Central memory CD8-positive, alpha-beta T cell (primary cell): ENCODE data around the gene UCK2.
A peak's percentile ranks its signal among the peaks of the same experiment; 100 is the strongest.
"Not testable (repeated sequence)": the region's sequence is repeated elsewhere in the genome, so short reads cannot be mapped to it uniquely, and the experiment has no call there.

Experiments used
- ATAC-seq: fragments of 150-1000 bp; cut with Tn5 transposase; replicated peaks from 2 replicates; pipeline ENCODE4 v1.10.0; 2022; ENCODE audit warnings: mild to moderate bottlenecking, moderate FRiP score, moderate number of reproducible peaks; ENCODE audit not compliant: poor library complexity, severe bottlenecking; ENCODE audit errors: extremely low read depth
- DNase-seq, 2 donors: peaks; one replicate each; pipeline ENCODE4 v3.0.0; 2021; ENCODE audit warnings: low spot score in 2 of 2
- H3K27ac Mint-ChIP-seq: one replicate; pipeline ENCODE4 v1.8.0; 2022; ENCODE audit warnings: low read depth, mild to moderate bottlenecking, moderate library complexity, mixed read lengths
- H3K27me3 Mint-ChIP-seq: one replicate; pipeline ENCODE4 v1.8.0; 2022; ENCODE audit warnings: mixed read lengths
- H3K36me3 Mint-ChIP-seq: one replicate; pipeline ENCODE4 v1.8.0; 2022; ENCODE audit warnings: mild to moderate bottlenecking, moderate library complexity, mixed read lengths; ENCODE audit not compliant: insufficient read depth
- H3K4me1 Mint-ChIP-seq: one replicate; pipeline ENCODE4 v1.8.0; 2022; ENCODE audit warnings: mixed read lengths
- H3K4me3 Mint-ChIP-seq: one replicate; pipeline ENCODE4 v1.8.0; 2022; ENCODE audit warnings: mild to moderate bottlenecking, moderate library complexity, mixed read lengths
- H3K9me3 Mint-ChIP-seq: one replicate; pipeline ENCODE4 v1.8.0; 2022; ENCODE audit warnings: mixed read lengths

UCK2 gene

DNA sequence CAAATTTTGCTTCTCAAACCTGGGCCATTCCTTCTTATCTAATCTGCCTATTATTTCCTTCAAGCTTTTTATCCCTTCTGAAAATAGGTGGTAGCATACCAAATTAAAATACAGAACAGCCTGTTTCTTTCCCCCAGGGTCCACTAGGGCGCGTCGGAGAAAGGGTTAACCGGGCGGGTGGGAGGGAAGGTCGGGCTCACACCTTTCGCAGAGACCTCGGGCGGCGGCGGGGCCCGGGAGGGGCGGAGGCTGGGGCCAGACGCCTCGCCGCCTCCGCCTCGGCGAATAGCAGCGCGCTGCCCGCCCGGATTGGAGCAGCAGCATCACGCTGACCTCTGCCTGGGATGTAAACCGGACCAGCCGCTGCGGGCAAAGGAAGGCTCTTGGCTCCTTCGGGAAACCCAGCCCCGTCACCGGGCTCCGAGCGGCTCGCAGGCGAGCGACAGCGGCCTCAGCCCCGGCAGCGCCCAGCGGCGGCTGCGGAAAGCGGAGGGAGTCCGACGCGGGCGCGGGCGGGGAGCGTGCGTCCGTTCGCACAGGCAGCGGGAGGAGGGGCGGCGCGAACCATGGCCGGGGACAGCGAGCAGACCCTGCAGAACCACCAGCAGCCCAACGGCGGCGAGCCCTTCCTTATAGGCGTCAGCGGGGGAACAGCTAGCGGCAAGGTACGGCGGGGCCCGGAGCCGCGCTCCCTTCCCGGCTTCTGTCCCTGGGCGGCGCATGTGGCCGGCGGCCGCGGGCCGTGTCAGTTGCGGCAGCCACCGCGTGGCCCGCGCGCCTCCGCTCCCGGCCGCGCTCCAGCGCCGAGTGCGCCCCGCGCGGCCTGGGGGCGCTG is at the start of gene UCK2:
UCK2 (plus strand) TSS at position 347 of the 835 bp plus-strand sequence; CDS start at position 567, 220 bp downstream.
- ATAC-seq (peak; percentile 69), DNase-seq (peak; percentile 18 to 33)
- H3K4me1 Mint-ChIP-seq, result peaks cover 20% of the 10 kb centered on the region
- no peaks in the 10 kb centered on the region for H3K9me3 Mint-ChIP-seq
- peak within 1 kb of the TSS; percentile 78 for H3K27ac Mint-ChIP-seq
- H3K36me3 Mint-ChIP-seq, result peaks cover 4% of the 10 kb centered on the region
- no peaks in the 10 kb centered on the region for H3K27me3 Mint-ChIP-seq
- H3K4me3 Mint-ChIP-seq, result peak within 1 kb of the TSS; percentile 90

DNA sequence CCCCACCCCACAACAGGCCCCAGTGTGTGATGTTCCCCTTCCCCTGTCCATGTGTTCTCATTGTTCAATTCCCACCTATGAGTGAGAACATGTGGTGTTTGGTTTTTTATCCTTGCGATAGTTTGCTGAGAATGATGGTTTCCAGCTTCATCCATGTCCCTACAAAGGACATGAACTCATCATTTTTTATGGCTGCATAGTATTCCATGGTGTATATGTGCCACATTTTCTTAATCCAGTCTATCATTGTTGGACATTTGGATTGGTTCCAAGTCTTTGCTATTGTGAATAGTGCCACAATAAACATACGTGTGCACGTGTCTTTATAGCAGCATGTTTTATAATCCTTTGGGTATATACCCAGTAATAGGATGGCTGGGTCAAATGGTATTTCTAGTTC is 49.2 kb upstream of the UCK2 start:
- not testable (repeated sequence) for H3K36me3 Mint-ChIP-seq, H3K4me3 Mint-ChIP-seq

DNA sequence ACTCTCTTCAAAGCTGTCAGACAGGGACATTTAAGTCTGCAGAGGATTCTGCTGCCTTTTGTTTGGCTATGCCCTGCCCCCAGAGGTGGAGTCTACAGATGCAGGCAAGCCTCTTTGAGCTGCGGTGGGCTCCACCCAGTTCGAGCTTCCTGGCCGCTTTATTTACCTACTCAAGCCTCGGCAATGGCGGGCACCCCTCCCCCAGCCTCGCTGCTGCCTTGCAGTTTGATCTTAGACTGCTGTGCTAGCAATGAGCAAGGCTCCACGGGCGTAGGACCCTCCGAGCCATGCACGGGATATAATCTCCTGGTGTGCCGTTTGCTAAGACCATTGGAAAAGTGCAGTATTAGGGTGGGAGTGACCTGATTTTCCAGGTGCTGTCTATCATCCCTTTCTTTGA is 43.9 kb upstream of the UCK2 start:
- H3K36me3 Mint-ChIP-seq, DNase-seq, ATAC-seq, H3K27ac Mint-ChIP-seq, H3K27me3 Mint-ChIP-seq, H3K9me3 Mint-ChIP-seq, H3K4me3 Mint-ChIP-seq, H3K4me1 Mint-ChIP-seq: not testable (repeated sequence)

More for the DNA sequence above, 49.2 kb upstream of the UCK2 start:
- not testable (repeated sequence) for H3K27me3 Mint-ChIP-seq, H3K27ac Mint-ChIP-seq, H3K4me1 Mint-ChIP-seq, H3K9me3 Mint-ChIP-seq, ATAC-seq, DNase-seq

DNA sequence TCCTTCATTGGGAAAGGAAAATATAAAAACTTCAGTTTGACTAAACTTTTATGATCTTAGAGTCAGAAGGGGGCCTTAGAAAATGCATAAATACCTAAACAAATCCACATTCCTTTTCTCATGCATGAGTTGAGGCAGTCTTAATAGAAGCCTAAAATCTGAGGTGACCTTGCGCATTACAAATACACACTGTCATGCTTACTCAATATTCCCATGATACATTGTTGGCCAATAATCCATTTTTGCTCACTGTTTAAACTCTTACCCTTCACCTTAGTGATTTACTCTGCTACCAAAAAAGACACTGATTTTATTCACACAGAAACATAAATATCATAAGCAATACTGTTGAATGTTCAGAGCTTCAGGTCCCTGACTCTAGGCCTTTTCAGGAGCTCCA is 39.7 kb upstream of the UCK2 start:
- no peaks in the 10 kb centered on the region for H3K36me3 Mint-ChIP-seq
- DNase-seq (no peak), ATAC-seq (no peak)
- no peak overlapping the region for H3K27ac Mint-ChIP-seq
- H3K9me3 Mint-ChIP-seq, result no peaks in the 10 kb centered on the region
- H3K4me1 Mint-ChIP-seq, result no peaks in the 10 kb centered on the region
- peaks cover 12% of the 10 kb centered on the region for H3K27me3 Mint-ChIP-seq
- H3K4me3 Mint-ChIP-seq, result no peak overlapping the region

DNA sequence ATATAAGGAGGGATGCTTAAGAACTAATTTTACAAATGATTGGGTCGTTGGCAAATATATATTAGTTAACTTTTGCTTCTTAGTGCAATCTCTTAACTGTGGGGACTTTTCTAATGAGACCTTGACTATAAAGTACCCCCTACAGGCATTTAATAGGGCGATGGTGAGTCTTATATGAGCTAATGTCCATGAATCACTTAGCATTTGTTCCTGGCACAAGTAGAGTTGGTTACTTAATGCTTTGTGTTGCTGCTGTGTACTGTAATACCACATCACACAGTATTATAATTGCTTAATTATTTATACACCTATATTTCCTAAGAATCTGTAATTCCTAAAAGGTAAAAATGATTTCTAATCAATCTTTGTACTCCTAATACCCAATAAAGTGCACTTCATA is 33.5 kb upstream of the UCK2 start:
- no peaks in the 10 kb centered on the region for H3K4me1 Mint-ChIP-seq
- no peak overlapping the region for H3K4me3 Mint-ChIP-seq
- no peaks in the 10 kb centered on the region for H3K9me3 Mint-ChIP-seq
- H3K27ac Mint-ChIP-seq, result no peak overlapping the region
- ATAC-seq, result no peak
- peaks cover 48% of the 10 kb centered on the region for H3K27me3 Mint-ChIP-seq
- no peak for DNase-seq
- H3K36me3 Mint-ChIP-seq, result peaks cover 3% of the 10 kb centered on the region

DNA sequence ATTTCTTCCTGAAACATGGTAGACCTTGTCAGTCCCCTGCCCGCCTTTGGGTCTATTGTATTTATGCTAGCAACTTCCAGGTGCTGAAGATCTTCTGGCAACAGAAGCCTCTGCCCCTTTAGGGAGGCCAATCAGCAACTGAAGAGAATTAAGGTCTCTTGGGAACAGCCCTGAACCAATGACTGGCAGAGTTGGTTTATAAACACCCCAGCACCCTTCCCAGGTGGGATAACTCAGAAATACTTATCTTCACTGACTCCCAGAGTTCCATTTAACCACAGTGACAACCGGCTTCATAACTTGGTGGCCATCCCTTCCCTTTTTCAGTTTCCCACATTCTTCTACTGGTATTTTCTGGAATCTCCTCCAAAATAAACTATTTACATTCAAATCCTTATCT is 31.5 kb upstream of the UCK2 start:
- Mint-ChIP-seq H3K27ac (no peak overlapping the region), H3K9me3 (no peaks in the 10 kb centered on the region), H3K4me3 (no peak overlapping the region), H3K4me1 (no peaks in the 10 kb centered on the region), H3K27me3 (peaks cover 64% of the 10 kb centered on the region), H3K36me3 (peaks cover 5% of the 10 kb centered on the region)
- ATAC-seq (no peak), DNase-seq (no peak)

DNA sequence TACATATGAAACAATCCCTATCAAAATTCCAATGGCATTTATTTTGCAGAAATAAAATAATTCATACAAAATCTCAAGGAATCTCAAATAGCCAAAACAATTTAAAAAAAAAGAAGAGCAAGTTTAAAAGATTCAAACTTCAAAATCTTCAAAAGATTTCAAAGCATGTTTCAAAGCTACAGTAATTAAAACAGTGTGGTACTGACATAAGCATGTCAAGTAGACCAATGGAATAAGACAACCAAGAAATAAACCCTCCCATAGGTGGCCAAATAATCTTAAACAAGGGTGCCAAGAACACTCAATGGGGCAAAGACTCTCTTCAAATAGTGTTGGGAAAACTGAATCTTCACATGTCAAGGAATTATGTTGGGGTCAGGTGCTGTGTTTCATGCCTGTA is 28.0 kb upstream of the UCK2 start:
- Mint-ChIP-seq H3K4me3 (no peak overlapping the region), H3K27ac (no peak overlapping the region), H3K4me1 (no peaks in the 10 kb centered on the region), H3K36me3 (peaks cover 5% of the 10 kb centered on the region), H3K9me3 (no peaks in the 10 kb centered on the region), H3K27me3 (peaks cover 62% of the 10 kb centered on the region)
- no peak for ATAC-seq
- no peak for DNase-seq

DNA sequence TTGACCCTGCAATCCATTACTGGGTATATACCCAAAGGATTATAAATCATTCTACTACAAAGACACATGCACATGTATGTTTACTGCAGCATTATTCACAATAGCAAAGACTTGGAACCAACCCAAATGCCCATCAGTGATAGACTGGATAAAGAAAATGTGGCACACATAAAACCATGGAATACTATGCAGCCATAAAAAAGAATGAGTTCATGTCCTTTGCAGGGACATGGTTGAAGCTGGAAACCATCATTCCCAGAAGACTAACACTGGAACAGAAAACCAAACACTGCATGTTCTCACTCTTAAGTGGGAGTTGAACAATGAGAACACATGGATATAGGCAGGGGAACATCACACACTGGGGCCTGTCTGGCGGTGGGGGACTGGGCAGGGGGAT is 22.9 kb upstream of the UCK2 start:
- H3K9me3 Mint-ChIP-seq, DNase-seq, ATAC-seq, H3K4me3 Mint-ChIP-seq, H3K36me3 Mint-ChIP-seq, H3K4me1 Mint-ChIP-seq, H3K27ac Mint-ChIP-seq: not testable (repeated sequence)
- H3K27me3 Mint-ChIP-seq, result peaks cover 34% of the 10 kb centered on the region

DNA sequence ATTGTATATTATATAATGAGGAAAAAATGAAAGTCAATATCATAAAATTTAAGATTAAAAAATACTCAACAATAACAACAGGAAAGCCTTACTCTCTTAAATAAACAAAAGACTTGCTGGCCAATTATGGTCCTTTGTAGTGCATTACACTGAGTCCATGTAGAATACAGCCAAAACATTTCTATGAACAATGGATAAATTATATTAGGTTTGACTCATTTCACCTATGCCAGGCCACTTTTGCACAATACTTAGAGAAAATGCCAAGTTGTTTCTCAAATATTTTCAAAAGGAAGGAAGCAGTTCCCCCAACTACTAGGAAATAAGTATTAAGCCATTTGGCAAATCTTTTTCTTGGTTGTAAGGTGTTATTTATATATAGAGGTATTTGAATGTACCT is 19.8 kb upstream of the UCK2 start:
- Mint-ChIP-seq H3K4me3 (no peak overlapping the region), H3K4me1 (no peaks in the 10 kb centered on the region), H3K27ac (no peak overlapping the region), H3K27me3 (peaks cover 12% of the 10 kb centered on the region), H3K9me3 (no peaks in the 10 kb centered on the region), H3K36me3 (no peaks in the 10 kb centered on the region)
- no peak for ATAC-seq
- no peak for DNase-seq

DNA sequence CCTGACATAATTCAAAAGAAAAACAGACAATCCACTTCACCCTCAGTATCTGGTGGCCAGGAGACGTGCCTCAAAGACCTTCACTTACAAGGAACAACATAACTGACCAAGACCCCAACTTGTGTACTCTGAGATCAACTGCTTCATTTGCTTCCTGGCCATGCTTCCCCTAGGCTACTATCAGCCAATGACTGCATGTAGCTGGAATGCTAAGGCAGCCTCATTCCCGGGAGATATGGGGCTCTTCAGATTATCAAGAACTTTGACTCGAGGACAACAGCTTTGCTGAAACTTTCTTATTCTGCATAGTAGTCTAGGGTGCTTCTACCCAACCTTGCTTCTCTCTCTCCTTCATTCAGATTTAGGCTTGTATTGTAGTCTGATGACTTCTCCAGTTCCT is 11.7 kb upstream of the UCK2 start:
- Mint-ChIP-seq H3K27ac (no peak overlapping the region), H3K4me3 (no peak overlapping the region), H3K9me3 (no peaks in the 10 kb centered on the region), H3K27me3 (no peaks in the 10 kb centered on the region), H3K36me3 (no peaks in the 10 kb centered on the region), H3K4me1 (no peaks in the 10 kb centered on the region)
- ATAC-seq (no peak), DNase-seq (no peak)

DNA sequence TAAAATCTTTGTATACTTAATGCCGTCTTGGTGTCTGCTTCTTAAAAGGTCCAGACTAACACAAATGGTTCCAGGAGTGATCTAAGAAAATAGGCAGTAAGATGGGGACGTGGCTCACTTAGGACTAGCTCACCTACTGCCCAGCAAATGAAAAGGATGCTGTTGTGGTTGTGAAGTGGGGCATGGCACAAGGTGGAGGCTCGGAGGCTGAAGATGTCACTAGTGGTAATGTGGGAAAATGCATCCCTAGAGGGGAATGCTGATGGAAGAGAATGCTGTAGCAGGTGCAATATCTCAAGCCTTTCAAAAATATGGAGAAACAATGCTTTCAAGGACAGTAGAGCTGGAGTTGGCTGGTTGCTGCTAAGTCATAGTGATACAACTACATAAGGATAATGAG is 11.3 kb upstream of the UCK2 start:
- Mint-ChIP-seq H3K27ac (no peak overlapping the region), H3K4me3 (no peak overlapping the region), H3K4me1 (no peaks in the 10 kb centered on the region), H3K27me3 (no peaks in the 10 kb centered on the region), H3K9me3 (no peaks in the 10 kb centered on the region), H3K36me3 (no peaks in the 10 kb centered on the region)
- no peak for DNase-seq
- no peak for ATAC-seq

DNA sequence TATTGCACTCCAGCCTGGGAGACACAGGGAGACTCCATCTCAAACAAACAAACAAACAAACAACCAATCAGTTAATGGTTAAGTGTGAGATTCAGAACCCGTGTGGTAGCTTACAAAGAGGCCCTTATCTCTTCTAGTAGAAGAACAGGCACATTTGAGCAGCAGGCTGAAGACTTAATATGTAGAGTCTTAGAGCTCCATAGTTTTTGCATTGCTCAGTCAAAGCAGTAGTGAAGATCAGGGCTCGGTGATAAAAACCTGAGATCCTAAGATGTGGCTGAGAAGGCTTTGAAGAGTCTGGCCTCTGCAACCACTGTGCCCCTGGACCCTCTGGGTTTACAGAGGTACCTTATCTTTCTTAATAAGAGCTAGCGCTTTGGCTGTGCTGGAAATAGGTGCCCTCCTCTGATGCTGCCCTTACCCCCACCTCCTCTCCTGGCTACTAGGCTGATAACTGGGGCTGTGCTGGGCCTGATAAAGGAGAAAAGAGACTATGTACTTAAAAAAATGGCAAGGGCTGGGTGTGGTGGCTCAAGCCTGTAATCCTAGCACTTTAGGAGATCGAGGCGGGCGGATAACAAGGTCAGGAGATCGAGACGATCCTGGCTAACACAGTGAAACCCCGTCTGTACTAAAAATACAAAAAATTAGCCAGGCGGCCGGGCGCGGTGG is 10.5 kb upstream of the UCK2 start:
- no peaks in the 10 kb centered on the region for H3K36me3 Mint-ChIP-seq
- no peaks in the 10 kb centered on the region for H3K27me3 Mint-ChIP-seq
- no peaks in the 10 kb centered on the region for H3K4me1 Mint-ChIP-seq
- ATAC-seq, result no peak
- H3K4me3 Mint-ChIP-seq, result no peak overlapping the region
- no peaks in the 10 kb centered on the region for H3K9me3 Mint-ChIP-seq
- H3K27ac Mint-ChIP-seq, result no peak overlapping the region
- no peak for DNase-seq
